Lower lobe of right lung (tissue), 2 donors: ENCODE data around the gene AADACL4. TPM values are rescaled to one million over a fixed set of nuclear protein-coding genes. Genes with fewer than 3 reads are reported as not detected.
A peak's percentile ranks its signal among the peaks of the same experiment; 100 is the strongest.
"Not testable (repeated sequence)": the region's sequence is repeated elsewhere in the genome, so short reads cannot be mapped to it uniquely, and the experiment has no call there.

Experiments used
- ATAC-seq, 2 donors: fragments of 200-7000 bp; cut with Tn5 transposase; one replicate each; pipeline ENCODE4 v1.9.1; 2020 to 2022; ENCODE audit warnings: mild to moderate bottlenecking in 2 of 2, moderate library complexity in 2 of 2
- DNase-seq: peaks from one replicate; pipeline ENCODE4 v3.0.0-alpha.2; 2020
- H3K27ac ChIP-seq: fragments of 200-600 bp; one replicate; pipeline ENCODE4 v1.8.0; 2022
- H3K27me3 ChIP-seq: fragments of 200-600 bp; one replicate; pipeline ENCODE4 v1.8.0; 2022; ENCODE audit warnings: low read depth
- H3K36me3 ChIP-seq: fragments of 200-600 bp; one replicate; pipeline ENCODE4 v1.8.0; 2022; ENCODE audit warnings: mild to moderate bottlenecking
- H3K4me1 ChIP-seq: fragments of 200-600 bp; one replicate; pipeline ENCODE4 v1.8.0; 2022
- H3K4me3 ChIP-seq: fragments of 200-600 bp; one replicate; pipeline ENCODE4 v1.8.0; 2022; ENCODE audit warnings: mild to moderate bottlenecking
- H3K9me3 ChIP-seq: fragments of 200-600 bp; one replicate; pipeline ENCODE4 v1.8.0; 2022
- CTCF ChIP-seq: fragments of 200-600 bp; IDR thresholded peaks from one replicate; pipeline ENCODE4 v1.8.0; 2022; ENCODE audit warnings: antibody characterized with exemption, mild to moderate bottlenecking
- intact Hi-C: fragments of 100-400 bp; cut with DNase I; formaldehyde crosslinking; loops from one replicate; pipeline ENCODE4 v1.11.0; 2022
- total RNA-seq: library from RNA; stranded (reverse); fragmentation: NEBNext Ultra II Directional; extraction: Animal tissue kit (Norgen Biotek cat#: 25700); gene quantifications from one replicate; pipeline ENCODE4 v1.2.1, GENCODE V29; 2021
- donor health status: DM: no; HTN: yes; CAD: no; lungs with severe emphysema.

AADACL4 gene
- total RNA-seq, 1 donor from 2014 or later, result not detected

GRCh38 chr1:12657060-12657884 is 13.4 kb downstream of the AADACL4 start:
- no peak for ATAC-seq
- DNase-seq, result no peak
- H3K4me1 ChIP-seq, result peaks cover 3% of the 10 kb centered on the region
- H3K36me3 ChIP-seq, result no peaks in the 10 kb centered on the region
- H3K27ac ChIP-seq, result no peak overlapping the region
- H3K4me3 ChIP-seq, result no peak overlapping the region
- TF ChIP-seq CTCF, result no peak
- no peaks in the 10 kb centered on the region for H3K27me3 ChIP-seq
- no peaks in the 10 kb centered on the region for H3K9me3 ChIP-seq
- intact Hi-C loops, result no loop called here

DNA sequence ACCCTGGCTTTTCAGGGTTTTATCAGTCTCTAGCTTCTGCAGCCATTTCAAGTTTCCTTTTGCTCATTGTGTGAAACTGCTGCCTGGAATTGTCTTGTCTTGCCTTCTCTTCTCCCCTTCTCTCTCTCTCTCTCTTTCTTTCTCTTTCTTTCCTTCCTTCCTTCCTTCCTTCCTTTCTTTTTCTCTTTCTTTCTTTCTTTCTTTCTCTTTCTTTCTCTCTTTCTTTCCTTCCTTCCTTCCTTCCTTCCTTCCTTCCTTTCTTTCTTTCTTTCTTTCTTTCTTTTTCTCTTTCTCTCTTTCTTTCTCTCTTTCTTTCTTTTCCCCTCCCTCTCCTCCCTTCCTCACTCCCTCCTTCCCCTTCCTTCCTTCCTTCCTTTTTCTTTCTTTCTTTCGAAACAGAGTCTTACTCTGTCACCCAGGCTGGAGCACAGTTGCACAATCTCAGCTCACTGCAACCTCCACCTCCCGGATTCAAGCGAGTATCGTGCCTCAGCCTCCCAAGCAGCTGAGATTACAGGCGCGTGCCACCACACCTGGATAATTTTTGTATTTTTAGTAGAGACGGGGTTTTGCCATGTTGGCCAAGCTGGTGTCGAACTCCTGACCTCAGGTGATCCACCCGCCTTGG is 14.1 kb downstream of the AADACL4 start:
- H3K4me3 ChIP-seq, H3K27me3 ChIP-seq, H3K27ac ChIP-seq, H3K36me3 ChIP-seq, H3K4me1 ChIP-seq, ATAC-seq, H3K9me3 ChIP-seq, intact Hi-C loops, DNase-seq: not testable (repeated sequence)

- intact Hi-C loops, result no loop called here
- DNase-seq (peak; percentile 62), ATAC-seq (peak; percentile 91 to 92)
- H3K27me3 ChIP-seq, result no peaks in the 10 kb centered on the region
- H3K9me3 ChIP-seq, result no peaks in the 10 kb centered on the region
- peak; percentile 95 for TF ChIP-seq CTCF
- peaks cover 3% of the 10 kb centered on the region for H3K4me1 ChIP-seq
- no peak overlapping the region for H3K4me3 ChIP-seq
- H3K36me3 ChIP-seq, result no peaks in the 10 kb centered on the region
- H3K27ac ChIP-seq, result no peak overlapping the region
Observed at GRCh38 chr1:12658531-12659453, 14.9 kb downstream of the AADACL4 start.

DNA sequence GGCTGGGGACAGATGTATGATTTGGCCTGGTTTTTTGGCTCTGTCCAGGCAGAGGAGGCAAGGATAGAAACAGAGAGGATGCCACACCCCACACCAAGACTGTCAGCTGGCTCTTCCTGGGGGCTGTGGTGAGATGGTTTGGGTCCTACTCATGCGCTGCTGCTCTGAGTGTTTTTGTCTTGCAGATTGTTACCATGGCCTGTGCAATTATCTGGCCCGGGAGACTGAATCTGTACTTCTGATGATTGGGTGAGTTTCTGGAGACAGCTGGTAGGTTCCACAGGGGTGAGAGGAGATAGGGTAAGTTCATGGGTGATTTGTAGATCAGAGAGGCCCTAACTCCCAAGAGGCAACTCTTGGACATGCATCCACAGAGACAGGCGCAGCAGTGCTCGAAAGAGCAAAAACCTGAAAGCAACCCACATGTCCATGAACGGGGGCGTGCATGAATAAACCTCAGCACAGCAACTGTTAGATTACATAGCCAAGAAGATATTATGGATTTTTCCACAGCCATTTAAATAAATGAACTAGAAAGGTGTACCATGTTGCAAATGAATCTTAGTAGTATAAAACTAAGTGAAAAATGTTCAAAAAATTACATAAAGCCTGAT is 17.8 kb downstream of the AADACL4 start:
- no peak for ATAC-seq
- no peaks in the 10 kb centered on the region for H3K27me3 ChIP-seq
- H3K9me3 ChIP-seq, result no peaks in the 10 kb centered on the region
- no peak overlapping the region for H3K27ac ChIP-seq
- peaks cover 3% of the 10 kb centered on the region for H3K4me1 ChIP-seq
- no peaks in the 10 kb centered on the region for H3K36me3 ChIP-seq
- TF ChIP-seq CTCF, result no peak
- DNase-seq, result no peak
- intact Hi-C loops, result no loop called here
- no peak overlapping the region for H3K4me3 ChIP-seq

DNA sequence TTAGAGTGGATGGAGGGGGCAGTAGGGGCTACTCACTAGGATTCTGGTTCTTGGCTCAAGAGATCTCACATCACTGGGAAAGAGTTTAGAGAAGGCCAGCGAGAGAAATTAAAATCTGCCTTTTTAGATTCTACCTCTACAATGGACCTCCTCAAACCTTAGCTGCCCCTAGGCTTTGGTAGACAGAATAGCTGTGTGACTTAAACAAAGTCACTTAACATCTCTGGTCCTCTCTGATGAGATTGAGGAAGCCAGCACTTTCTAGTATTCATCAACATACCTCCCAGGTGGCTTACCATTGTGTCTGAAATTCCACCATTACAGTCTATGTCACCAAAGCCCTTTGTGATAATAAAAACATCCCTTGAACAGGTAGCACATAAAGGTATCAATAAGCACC is 18.7 kb downstream of the AADACL4 start:
- Histone ChIP-seq H3K27ac (no peak overlapping the region), H3K27me3 (no peaks in the 10 kb centered on the region), H3K9me3 (no peaks in the 10 kb centered on the region), H3K4me3 (no peak overlapping the region), H3K4me1 (peaks cover 3% of the 10 kb centered on the region), H3K36me3 (no peaks in the 10 kb centered on the region)
- DNase-seq (no peak), ATAC-seq (no peak)
- no peak for TF ChIP-seq CTCF
- intact Hi-C loops, result no loop called here
